GM11168 (cell line): Measurements from ENCODE around the gene COMMD4.
"Not testable (repeated sequence)": the region's sequence is repeated elsewhere in the genome, so short reads cannot be mapped to it uniquely, and the experiment has no call there.

Experiments used
- in situ Hi-C: fragments of 300-500 bp; cut with MboI; formaldehyde crosslinking; loops from one replicate; pipeline ENCODE4 v1.12.0; 2022; ENCODE audit warnings: low sequenced_read_pairs; ENCODE audit not compliant: unreplicated experiment

The COMMD4 gene

GRCh38 chr15:75335705-75336355, at the start of gene COMMD4:
COMMD4 (plus strand) TSS chr15:75336063; CDS start chr15:75336090, 27 bp downstream.
- in situ Hi-C loops: no loop called here

DNA sequence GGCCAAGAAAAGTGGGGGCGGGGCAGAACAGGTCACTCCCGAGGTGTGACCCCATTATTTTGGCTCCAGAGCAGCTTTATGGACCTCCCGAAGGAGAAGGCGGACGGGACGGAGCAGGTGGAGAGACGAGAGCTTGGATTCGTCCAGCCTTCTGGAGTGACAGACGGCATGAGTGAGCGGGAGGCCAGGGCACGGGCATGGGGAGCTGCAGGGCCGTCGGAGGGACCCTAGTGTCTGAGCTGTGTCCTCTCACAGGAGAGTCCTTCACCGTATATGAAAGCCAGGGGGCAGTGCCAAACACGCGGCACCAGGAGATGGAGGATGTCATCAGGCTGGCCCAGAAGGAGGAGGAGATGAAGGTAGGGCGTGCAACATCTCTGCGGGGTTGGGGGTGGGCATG, 42.2 kb upstream of the COMMD4 start:
- in situ Hi-C loops: loop anchor here (25.0 kb wide), 1 partner anchor 956 kb away; no protein-coding TSS in a partner anchor

- in situ Hi-C loops: loop anchor here (25.0 kb wide), 1 partner anchor 961 kb away; no protein-coding TSS in a partner anchor
Measured at GRCh38 chr15:75298541-75299310, 37.1 kb upstream of the COMMD4 start.

- in situ Hi-C loops: loop anchor here (25.0 kb wide), 1 partner anchor 962 kb away; no protein-coding TSS in a partner anchor
Measured at GRCh38 chr15:75299311-75299688, 36.6 kb upstream of the COMMD4 start.

DNA sequence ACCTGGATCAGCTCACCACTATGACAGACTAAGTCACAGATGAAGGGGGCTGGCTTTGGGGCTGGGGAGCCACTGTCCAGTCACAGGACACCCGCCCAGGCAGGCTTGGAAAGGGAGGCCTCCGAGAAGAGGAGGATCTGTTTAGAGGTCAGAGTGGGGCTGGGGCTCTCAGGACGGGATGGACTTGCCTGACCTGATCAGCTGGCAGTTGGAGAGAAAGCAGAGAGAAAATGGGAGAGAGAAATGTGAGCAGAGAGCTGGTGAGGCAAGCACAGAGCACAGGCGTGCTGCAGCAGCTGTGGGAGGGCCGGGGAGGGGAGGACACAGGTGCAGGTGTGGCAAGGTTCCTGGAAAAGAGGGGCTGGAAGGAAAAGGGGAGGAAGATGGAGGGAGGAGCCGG, 35.8 kb upstream of the COMMD4 start:
- in situ Hi-C loops: loop anchor here (5.0 to 10.0 kb wide), 2 partner anchors 265 to 1238 kb away; no protein-coding TSS in a partner anchor

- in situ Hi-C loops: loop anchor here (5.0 to 10.0 kb wide), 2 partner anchors 268 to 1240 kb away; no protein-coding TSS in a partner anchor
Measured at GRCh38 chr15:75302318-75302717, 33.5 kb upstream of the COMMD4 start.

GRCh38 chr15:75302753-75303152, 33.1 kb upstream of the COMMD4 start:
- in situ Hi-C loops: loop anchor here (5.0 to 10.0 kb wide), 2 partner anchors 268 to 1240 kb away; no protein-coding TSS in a partner anchor

- in situ Hi-C loops: loop anchor here (10.0 kb wide), 1 partner anchor 271 kb away; no protein-coding TSS in a partner anchor
Measured at GRCh38 chr15:75306188-75306587, 29.7 kb upstream of the COMMD4 start.

- in situ Hi-C loops: loop anchor here (10.0 kb wide), 1 partner anchor 273 kb away; no protein-coding TSS in a partner anchor
Measured at GRCh38 chr15:75307778-75308390, 28.0 kb upstream of the COMMD4 start.

DNA sequence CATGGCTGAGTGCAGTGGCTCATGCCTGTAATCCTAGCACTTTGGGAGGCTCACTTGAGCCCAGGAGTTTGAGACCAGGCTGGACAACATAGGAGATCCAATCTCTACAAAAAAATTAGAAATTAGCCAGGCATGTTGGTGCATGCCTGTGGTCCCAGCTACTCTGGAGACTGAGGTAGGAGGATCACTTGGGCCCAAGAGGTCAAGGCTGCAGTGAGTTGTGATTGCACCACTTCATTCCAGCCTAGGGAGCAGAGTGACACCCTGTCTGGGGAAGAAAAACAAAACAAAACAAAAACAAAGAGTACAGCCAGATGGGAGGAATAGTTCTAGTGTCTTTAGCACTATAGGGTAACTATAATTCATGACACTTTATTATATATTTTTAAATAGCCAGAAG, 26.2 kb upstream of the COMMD4 start:
- in situ Hi-C loops: loop anchor here (10.0 kb wide), 1 partner anchor 275 kb away; no protein-coding TSS in a partner anchor

DNA sequence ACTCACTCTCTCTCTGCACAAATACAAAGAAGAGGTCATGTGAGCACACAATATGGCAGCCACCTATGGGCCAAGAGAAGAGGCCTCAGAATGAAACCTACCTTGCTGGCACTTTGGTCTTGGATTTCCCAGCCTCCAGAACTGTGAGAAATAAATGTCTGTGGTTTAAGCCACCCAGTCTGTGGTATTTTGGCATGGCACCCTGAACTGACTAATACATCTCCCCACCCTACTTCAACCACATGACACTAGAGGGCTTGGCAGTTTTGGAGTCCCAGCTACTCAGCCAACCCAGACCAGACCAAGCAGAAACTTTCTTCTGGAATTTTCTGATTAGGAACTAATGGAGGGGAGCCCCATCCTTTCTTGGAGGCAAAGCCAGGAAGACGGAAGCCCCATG, 23.3 kb upstream of the COMMD4 start:
- in situ Hi-C loops: not testable (repeated sequence)

- in situ Hi-C loops: no loop called here
Measured at GRCh38 chr15:75313116-75313845, 22.6 kb upstream of the COMMD4 start.

DNA sequence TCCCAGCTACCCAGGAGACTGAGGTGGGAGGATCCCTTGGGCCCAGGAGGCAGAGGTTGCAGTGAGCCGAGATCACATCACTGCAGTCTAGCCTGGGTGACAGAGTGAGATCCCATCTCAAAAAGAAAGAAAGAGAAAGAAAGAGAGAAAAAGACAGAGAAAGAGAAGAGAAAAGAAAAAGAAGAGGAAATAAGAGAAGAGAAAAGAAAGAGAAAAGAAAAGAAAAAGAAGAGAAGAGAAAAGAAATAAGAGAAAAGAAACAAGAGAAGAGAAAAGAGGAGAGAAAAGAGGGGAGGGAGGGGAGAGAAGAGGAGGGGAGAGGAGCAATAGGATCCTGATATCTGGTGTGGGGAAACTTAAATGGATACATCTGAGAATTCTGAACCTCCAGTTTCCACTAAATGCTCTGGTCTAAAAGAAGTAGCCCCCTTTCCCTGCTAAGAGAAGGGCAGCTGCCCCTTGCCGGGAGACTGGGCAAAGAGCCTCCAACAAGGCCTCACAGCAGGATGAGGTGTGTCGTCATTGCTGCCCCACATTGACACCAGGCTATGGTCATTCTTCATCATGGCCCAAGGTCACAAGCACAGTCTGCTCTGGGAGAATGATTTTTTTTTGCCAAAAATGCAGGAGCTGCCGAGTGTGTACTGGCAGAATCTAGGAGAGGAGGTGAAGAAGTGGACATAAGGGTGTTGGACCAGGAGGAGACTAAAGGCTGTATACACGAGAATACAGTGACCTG, 21.1 kb upstream of the COMMD4 start:
- in situ Hi-C loops: no loop called here

DNA sequence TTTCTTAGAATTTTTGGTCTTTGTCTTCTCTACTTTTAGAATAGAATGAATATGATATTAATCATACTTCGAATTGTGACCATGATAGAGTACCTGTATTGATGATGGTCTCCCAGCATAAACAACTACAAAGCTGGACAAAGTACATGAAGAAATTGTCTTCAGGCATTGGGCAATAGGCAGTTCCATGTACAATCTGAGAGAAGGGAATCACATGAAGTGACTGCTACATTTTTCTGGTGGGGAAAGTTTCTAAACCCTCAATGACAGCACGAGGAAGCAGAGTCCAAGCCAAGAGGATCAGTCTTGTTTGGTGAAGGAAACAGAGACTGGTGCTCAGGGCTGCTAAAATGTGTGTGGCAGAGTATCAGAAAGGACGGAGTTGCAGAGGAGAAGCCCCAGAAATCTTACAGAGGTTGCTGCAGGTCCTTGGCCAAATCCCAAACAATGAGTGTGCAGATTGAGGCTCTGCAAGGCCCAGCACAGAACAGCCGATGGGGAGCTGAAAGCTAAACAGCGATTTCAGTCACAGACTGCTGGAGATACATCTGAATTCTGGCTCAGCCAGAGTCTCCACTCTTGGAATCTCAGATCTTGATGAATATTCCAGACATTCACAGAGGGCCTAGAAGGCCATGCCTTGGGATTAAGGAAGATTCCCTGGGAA, 16.5 kb upstream of the COMMD4 start:
- in situ Hi-C loops: not testable (repeated sequence)

DNA sequence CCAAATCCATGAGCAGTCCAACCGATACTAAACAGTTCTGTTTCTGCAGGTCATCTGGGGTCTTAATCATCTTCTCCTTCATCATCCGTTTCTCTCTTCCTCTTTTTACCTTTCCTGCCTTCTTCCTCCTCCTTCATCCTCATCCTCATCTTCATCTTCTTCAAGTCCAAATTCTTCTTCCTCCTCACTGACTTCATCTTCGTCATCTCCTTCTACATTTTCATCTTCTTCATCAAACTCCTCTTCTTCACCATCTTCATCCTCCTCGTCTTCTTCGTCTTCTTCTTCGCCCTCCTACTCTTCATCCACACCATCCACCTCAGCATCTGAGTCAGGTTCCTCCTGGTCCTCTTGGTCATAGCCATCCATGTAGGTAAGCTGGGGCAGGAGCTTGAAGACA, 14.2 kb upstream of the COMMD4 start:
- in situ Hi-C loops: no loop called here

- in situ Hi-C loops: no loop called here
Measured at GRCh38 chr15:75325922-75326321, 9.9 kb upstream of the COMMD4 start.

GRCh38 chr15:75327005-75327404, 8.9 kb upstream of the COMMD4 start:
- in situ Hi-C loops: no loop called here

GRCh38 chr15:75327491-75327890, 8.4 kb upstream of the COMMD4 start:
- in situ Hi-C loops: no loop called here
